SU-DHL-6 (cell line): ENCODE data around the gene TRIM29.

ENCODE experiments used
- EZH2phosphoT487 ChIP-seq: fragments of 200-600 bp; sonication (generic), shearing (Covaris generic); conservative IDR thresholded peaks from 2 replicates; pipeline ENCODE4 v1.6.1; 2018; ENCODE audit warnings: mild to moderate bottlenecking, antibody characterized with exemption, low read length, moderate library complexity, mixed read lengths
- TF ChIP-seq, protein P1 (sequence below): fragments of 200-600 bp; sonication (generic); IDR thresholded peaks from one replicate; pipeline ENCODE4 v1.5.1; 2017; ENCODE audit warnings: antibody characterized with exemption, mild to moderate bottlenecking, low read length, moderate library complexity; ENCODE audit not compliant: insufficient read depth, poor library complexity, severe bottlenecking

DNA sequence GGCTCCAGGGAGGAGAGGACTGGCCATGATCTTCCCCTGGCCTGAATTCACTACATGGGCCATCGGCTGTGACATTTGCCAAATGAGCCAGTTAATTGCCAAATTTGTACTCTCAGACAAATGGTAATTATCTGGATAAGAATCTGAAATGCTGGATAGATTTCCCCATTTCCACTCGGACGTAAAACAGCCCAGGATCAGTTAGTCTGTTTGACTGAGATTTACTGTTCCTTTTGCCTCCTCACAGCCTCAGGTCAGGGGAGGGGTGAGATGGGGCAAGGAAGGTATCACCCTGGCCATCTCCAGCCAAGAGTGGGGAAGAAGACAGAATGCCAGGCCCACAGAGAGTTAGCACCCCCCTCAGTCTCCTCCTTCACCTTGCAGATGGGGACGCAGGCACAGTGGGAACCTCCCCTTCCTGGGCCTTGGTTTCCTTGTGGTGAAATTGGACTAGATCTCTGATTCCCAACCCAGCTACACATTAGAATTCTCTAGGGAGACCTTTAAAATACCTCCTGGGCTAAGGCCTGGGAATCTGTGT lies 5.2 kb downstream of the TRIM29 start:
- TF ChIP-seq, protein P1, sequence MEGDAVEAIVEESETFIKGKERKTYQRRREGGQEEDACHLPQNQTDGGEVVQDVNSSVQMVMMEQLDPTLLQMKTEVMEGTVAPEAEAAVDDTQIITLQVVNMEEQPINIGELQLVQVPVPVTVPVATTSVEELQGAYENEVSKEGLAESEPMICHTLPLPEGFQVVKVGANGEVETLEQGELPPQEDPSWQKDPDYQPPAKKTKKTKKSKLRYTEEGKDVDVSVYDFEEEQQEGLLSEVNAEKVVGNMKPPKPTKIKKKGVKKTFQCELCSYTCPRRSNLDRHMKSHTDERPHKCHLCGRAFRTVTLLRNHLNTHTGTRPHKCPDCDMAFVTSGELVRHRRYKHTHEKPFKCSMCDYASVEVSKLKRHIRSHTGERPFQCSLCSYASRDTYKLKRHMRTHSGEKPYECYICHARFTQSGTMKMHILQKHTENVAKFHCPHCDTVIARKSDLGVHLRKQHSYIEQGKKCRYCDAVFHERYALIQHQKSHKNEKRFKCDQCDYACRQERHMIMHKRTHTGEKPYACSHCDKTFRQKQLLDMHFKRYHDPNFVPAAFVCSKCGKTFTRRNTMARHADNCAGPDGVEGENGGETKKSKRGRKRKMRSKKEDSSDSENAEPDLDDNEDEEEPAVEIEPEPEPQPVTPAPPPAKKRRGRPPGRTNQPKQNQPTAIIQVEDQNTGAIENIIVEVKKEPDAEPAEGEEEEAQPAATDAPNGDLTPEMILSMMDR = no peak
- TF ChIP-seq EZH2phosphoT487 = no peak
